Bronchial epithelial cell (primary cell): Measurements from ENCODE around the gene PLAAT4. TPM values are rescaled to one million over a fixed set of nuclear protein-coding genes. Genes with fewer than 3 reads are reported as not detected.
"Not testable (repeated sequence)": the region's sequence is repeated elsewhere in the genome, so short reads cannot be mapped to it uniquely, and the experiment has no call there.

Source experiments
- DNase-seq: peaks from one replicate; pipeline ENCODE4 v3.0.0-alpha.2; 2010; ENCODE audit warnings: low read depth
- FAIRE-seq: peaks from 2 replicates; lab custom pipeline; 2011; peaks lifted over from hg19 to GRCh38; lab: Jason Lieb, UNC
- H3K27me3 ChIP-seq: 2 replicates; pipeline ENCODE4 v1.5.1; 2011; ENCODE audit warnings: low read length; ENCODE audit not compliant: control insufficient read depth, insufficient read depth
- H3K36me3 ChIP-seq: 2 replicates; pipeline ENCODE4 v1.5.1; 2011; ENCODE audit warnings: low read length; ENCODE audit not compliant: control insufficient read depth, insufficient read depth
- H3K4me3 ChIP-seq: 2 replicates; pipeline ENCODE4 v1.5.1; 2011; ENCODE audit warnings: mild to moderate bottlenecking, low read depth, low read length, control low read depth
- total RNA-seq: library from RNA; depleted of rRNA; stranded (reverse); fragments of >200 nt; gene quantifications from 2 replicates; pipeline ENCODE4 v1.2.1, GENCODE V29; 2014
- TF ChIP-seq, protein P1 (sequence below): IDR thresholded peaks from 2 replicates; pipeline ENCODE4 v1.5.1; 2011; ENCODE audit warnings: mild to moderate bottlenecking, moderate library complexity, low read length, control low read depth, inconsistent platforms; ENCODE audit not compliant: insufficient read depth, severe bottlenecking

PLAAT4 gene
- total RNA-seq, 1 donor from 2014 or later, result 0.79 TPM

DNA sequence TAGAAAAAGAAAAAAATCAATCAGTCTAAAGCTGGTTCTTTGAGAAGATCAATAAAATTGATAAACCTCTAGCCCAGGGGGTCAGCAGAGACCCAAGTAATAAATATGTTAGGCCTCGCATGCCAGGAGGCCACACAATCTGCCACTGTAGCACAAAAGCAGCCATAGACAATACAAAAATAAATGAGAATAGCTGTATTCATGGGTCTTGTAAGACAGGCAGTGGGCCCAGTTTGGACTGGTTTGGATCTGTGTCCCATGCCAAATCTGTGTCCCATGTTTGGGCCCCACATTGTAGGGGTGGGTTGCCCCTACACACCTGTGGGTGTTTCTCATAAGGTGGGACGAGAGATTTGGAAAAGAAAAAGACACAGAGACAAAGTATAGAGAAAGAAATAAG lies 6.6 kb upstream of the PLAAT4 start:
- H3K36me3 ChIP-seq, result no peaks in the 10 kb centered on the region
- no peak for DNase-seq
- FAIRE-seq, result no peak
- TF ChIP-seq, protein P1, sequence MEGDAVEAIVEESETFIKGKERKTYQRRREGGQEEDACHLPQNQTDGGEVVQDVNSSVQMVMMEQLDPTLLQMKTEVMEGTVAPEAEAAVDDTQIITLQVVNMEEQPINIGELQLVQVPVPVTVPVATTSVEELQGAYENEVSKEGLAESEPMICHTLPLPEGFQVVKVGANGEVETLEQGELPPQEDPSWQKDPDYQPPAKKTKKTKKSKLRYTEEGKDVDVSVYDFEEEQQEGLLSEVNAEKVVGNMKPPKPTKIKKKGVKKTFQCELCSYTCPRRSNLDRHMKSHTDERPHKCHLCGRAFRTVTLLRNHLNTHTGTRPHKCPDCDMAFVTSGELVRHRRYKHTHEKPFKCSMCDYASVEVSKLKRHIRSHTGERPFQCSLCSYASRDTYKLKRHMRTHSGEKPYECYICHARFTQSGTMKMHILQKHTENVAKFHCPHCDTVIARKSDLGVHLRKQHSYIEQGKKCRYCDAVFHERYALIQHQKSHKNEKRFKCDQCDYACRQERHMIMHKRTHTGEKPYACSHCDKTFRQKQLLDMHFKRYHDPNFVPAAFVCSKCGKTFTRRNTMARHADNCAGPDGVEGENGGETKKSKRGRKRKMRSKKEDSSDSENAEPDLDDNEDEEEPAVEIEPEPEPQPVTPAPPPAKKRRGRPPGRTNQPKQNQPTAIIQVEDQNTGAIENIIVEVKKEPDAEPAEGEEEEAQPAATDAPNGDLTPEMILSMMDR, result no peak
- no peak overlapping the region for H3K4me3 ChIP-seq
- H3K27me3 ChIP-seq, result no peaks in the 10 kb centered on the region

DNA sequence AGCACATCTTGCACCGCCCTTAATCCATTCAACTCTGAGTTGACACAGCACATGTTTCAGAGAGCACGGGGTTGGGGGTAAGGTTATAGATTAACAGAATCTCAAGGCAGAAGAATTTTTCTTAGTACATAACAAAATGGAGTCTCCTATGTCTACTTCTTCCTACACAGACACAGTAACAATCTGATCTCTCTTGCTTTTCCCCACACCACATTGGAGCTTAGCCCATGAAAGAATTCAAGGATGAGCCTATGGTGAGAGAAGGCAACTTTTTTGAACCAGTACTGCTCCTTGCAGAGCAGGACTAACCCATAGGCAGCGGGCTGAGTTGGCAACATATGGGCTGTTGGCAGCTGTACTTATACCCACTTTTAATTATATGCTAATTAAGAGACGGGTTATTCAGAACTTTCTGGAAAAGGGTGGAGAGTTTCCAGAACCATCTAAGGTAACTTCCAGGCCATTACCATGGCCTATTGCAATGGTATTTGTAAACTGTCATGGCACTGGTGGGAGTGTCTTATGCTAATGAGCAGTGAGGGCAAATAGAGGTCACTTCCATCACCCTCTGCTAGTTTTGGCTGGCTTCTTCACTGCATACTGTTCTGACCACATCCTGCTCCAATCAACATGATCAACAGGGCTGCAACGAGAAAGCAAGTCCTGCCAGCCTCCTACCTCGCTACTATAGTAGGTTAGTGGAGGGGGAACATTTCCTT lies 5.4 kb upstream of the PLAAT4 start:
- peak; percentile 81 for DNase-seq
- not testable (repeated sequence) for H3K4me3 ChIP-seq, FAIRE-seq, H3K27me3 ChIP-seq, H3K36me3 ChIP-seq

DNA sequence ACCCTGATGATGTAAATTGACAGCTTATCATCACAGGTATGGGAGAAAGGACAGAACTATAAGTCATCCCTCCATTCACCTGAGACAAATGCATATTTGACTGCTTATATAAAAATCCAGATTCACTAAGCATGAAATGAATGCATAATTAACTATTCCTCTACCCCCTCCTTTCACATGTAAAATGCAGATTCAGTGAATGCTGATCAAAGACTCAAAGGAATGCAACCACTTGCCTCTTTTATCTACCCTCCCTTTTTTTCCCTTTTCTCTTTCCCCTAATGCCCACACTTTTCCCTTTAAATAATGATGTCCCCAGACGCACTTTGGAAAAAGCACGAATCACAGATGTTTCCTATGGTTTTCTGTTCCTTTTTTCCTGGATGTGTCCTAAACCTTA lies 4.5 kb upstream of the PLAAT4 start:
- TF ChIP-seq, protein P1, result no peak
- Histone ChIP-seq H3K36me3 (no peaks in the 10 kb centered on the region), H3K4me3 (no peak overlapping the region), H3K27me3 (no peaks in the 10 kb centered on the region)
- DNase-seq, result no peak
- no peak for FAIRE-seq

DNA sequence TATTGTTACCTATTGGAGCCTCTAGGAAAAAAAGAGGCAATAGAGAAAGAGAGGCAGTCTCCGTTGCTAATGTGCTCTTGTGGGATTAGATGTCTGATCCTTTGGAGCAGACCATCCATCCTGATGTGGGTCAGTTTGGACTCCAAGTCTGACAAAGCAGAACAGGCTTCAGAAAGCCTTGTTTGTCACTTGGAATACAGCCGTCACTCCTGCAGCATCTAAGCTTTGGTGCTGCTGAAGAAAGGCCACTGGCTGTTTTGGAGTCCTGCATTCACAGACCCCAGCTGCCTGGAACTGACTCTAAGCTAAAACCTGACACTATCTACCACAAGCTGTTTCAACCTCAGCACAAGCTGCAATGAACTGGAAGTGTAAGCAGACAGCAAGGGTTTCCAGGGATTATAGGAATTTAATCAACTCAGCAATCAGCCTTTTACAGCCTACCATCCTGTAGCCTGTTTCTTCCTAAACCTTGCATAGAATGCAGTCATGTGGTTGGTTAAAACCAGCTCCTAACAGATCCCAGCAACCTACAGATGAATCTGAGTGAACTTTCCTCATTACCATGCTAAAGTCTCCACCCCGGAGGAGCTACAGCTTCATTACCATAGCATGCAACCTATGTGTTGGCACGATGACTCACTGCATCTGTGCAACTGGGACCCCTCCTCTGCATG lies 3.7 kb upstream of the PLAAT4 start:
- peak; percentile 18 for FAIRE-seq

DNA sequence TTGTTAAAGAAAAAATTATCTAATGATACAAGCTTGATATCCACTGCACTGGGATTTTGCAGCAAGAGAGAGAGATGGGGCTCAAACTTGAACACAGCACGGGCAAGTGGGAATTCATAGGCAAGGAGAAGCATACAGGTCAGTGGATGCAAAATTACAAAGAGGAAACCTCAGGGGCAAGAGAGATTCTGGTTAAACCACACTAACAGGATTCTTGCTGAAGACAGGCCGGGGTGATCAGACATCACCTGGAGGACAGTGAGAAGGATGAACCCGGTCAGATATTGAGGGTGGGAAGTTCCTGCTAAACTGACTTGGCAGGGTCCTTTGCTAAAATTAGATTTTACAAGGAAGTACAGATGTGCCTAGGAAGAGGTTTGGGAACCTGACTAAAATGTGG lies 2.5 kb upstream of the PLAAT4 start:
- DNase-seq (no peak), FAIRE-seq (no peak)
- Histone ChIP-seq H3K27me3 (no peaks in the 10 kb centered on the region), H3K36me3 (no peaks in the 10 kb centered on the region), H3K4me3 (no peak overlapping the region)
- TF ChIP-seq, protein P1, result no peak

More for the DNA sequence above, 3.7 kb upstream of the PLAAT4 start:
- no peak for DNase-seq
- no peak overlapping the region for H3K4me3 ChIP-seq
- TF ChIP-seq, protein P1, result no peak
- no peaks in the 10 kb centered on the region for H3K27me3 ChIP-seq
- no peaks in the 10 kb centered on the region for H3K36me3 ChIP-seq

DNA sequence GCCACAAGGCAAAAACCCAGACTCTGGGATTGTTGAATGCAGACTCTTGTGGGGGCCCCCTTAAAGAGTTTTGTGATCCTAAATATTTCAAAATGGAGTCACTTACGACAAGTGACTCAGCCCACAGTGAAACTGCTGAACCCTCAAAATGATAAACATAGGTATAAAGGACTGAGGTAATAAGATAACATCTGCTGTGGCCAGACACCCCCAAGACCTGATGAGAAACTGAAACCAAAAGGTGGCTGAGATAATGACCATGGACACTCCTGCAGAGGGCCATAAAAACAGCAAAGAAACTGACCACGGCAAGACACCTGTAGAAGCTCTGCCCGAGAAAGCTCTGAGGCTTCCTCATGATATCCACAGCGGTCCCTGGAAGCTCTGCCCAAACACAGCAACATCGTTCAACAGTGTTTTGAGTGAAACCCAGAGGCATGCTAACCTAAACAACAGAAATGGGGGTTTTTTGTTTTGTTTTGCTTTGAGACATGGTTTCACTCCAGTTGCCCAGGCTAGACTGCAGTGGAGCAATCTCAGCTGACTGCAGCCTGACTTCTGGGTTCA lies 1.6 kb upstream of the PLAAT4 start:
- TF ChIP-seq, protein P1, result no peak
- Histone ChIP-seq H3K4me3 (no peak overlapping the region), H3K27me3 (no peaks in the 10 kb centered on the region), H3K36me3 (no peaks in the 10 kb centered on the region)
- FAIRE-seq (no peak), DNase-seq (no peak)
